Right lobe of liver (tissue), 6 donors: ENCODE results near the gene STK4. TPM values are rescaled to one million over a fixed set of nuclear protein-coding genes. Genes with fewer than 3 reads are reported as not detected.

Experiments
- ATAC-seq, 4 donors: fragments of 200-7000 bp; cut with Tn5 transposase; one replicate each; pipeline ENCODE4 v1.9.1; 2020; ENCODE audit warnings: mild to moderate bottlenecking in 4 of 4, moderate library complexity in 4 of 4
- DNase-seq, 3 donors: peaks; one replicate each; pipeline ENCODE4 v3.0.0-alpha.2; 2020
- H3K27ac ChIP-seq, 3 donors: fragments of 200-600 bp; one replicate each; pipeline ENCODE4 v1.8.0; 2022
- H3K27me3 ChIP-seq, 2 donors: fragments of 200-600 bp; one replicate each; pipeline ENCODE4 v1.8.0; 2022
- H3K36me3 ChIP-seq, 4 donors: fragments of 200-600 bp; sonication (generic) in 1 of 4; one replicate each; pipeline versions ENCODE4 v1.5.1 to v1.8.0; 2017 to 2022; ENCODE audit warnings: control low read depth in 1 of 4
- H3K4me1 ChIP-seq, 4 donors: fragments of 200-600 bp; sonication (generic) in 1 of 4; one replicate each; pipeline versions ENCODE4 v1.5.1 to v1.8.0; 2017 to 2022; ENCODE audit warnings: control low read depth in 1 of 4
- H3K4me3 ChIP-seq, 3 donors: fragments of 200-600 bp; one replicate each; pipeline ENCODE4 v1.8.0; 2022
- H3K9me3 ChIP-seq, 4 donors: fragments of 200-600 bp; sonication (generic) in 1 of 4; one replicate each; pipeline versions ENCODE4 v1.5.1 to v1.8.0; 2017 to 2022; ENCODE audit warnings: control low read depth in 1 of 4
- CTCF ChIP-seq, 4 donors: fragments of 200-600 bp in 3 of 4; fragments of 450-650 bp in 1 of 4; IDR thresholded peaks; one replicate each; pipeline versions ENCODE4 v1.5.1 to v1.8.0; 2016 to 2022; ENCODE audit warnings: antibody characterized with exemption in 4 of 4, mild to moderate bottlenecking in 2 of 4
- POLR2A ChIP-seq: fragments of 450-650 bp; IDR thresholded peaks from one replicate; pipeline ENCODE4 v1.6.1; 2017; ENCODE audit warnings: antibody characterized with exemption, mild to moderate bottlenecking
- WGBS: methylation state at CpG from one replicate; pipeline ENCODE4 v1.1.6; 2018; ENCODE audit warnings: low coverage, low lambda C conversion rate; ENCODE audit not compliant: insufficient coverage; ENCODE audit errors: missing lambda C conversion rate; 5-methylcytosine and 5-hydroxymethylcytosine counted together
- intact Hi-C, 2 donors: fragments of 100-400 bp; cut with DNase I; formaldehyde crosslinking; loops; one replicate each; pipeline versions ENCODE4 v1.11.2 to v1.14.1; 2022
- total RNA-seq, 6 experiments: library from RNA; depleted of rRNA in 2 of 6; stranded (reverse); fragments of >200 nt in 2 of 6; fragmentation: NEBNext Ultra II Directional in 3 of 6; extraction: Animal tissue kit (Norgen Biotek cat#: 25700) in 3 of 6; gene quantifications; one replicate each; pipeline versions ENCODE4 v1.1.0 to v1.2.4, GENCODE V29; 2016 to 2023
- donor health status: DM: no; HTN: yes; CAD: no.
- donor health status: DM: no; HTN: no; CAD: no.
- donor health status: DM: no; HTN: no; CAD: no.
- donor health status: DM: no; HTN: yes; CAD: no.
- donor health status: DM: no; HTN: yes; CAD: no.

Gene STK4
- total RNA-seq, 6 experiments from 2014 or later: 9.7 to 17.5 (median 13.4) TPM

- intact Hi-C loops: no loop called here
- 59% methylated on average over 7 of the region's 8 CpGs for WGBS
- no peaks in the 10 kb centered on the region for H3K9me3 ChIP-seq
- DNase-seq (no peak), ATAC-seq (no peak)
- H3K27me3 ChIP-seq: no peaks in the 10 kb centered on the region
- no peak for TF ChIP-seq CTCF (IDR thresholded peaks at IDR 0.05)
- TF ChIP-seq POLR2A: no peak
- H3K27ac ChIP-seq: no peak overlapping the region
- H3K36me3 ChIP-seq: peaks cover 0 to 21% (median 8%) of the 10 kb centered on the region in 4 donors
- H3K4me3 ChIP-seq: peak overlapping the region; percentile 85 to 91 (median 91)
- H3K4me1 ChIP-seq: peaks cover 0 to 8% (median 0%) of the 10 kb centered on the region in 4 donors
Measured at GRCh38 chr20:44959082-44959637, 7.2 kb upstream of the STK4 start.

GRCh38 chr20:44959638-44960102 is 6.6 kb upstream of the STK4 start:
- peak in 2 of 4 donors; percentile 8 for ATAC-seq
- Histone ChIP-seq H3K27ac (peak overlapping the region; percentile 21 to 58 (median 50)), H3K4me1 (peaks cover 0 to 8% (median 0%) of the 10 kb centered on the region in 4 donors), H3K36me3 (peaks cover 0 to 16% (median 6%) of the 10 kb centered on the region in 4 donors), H3K4me3 (peak overlapping the region; percentile 85 to 91 (median 91)), H3K27me3 (no peaks in the 10 kb centered on the region), H3K9me3 (no peaks in the 10 kb centered on the region)
- DNase-seq: no peak
- intact Hi-C loops: no loop called here
- no peak for TF ChIP-seq POLR2A
- TF ChIP-seq CTCF (IDR thresholded peaks at IDR 0.05): no peak
- 2% methylated on average over 10 of the region's 13 CpGs for WGBS

- Histone ChIP-seq H3K27me3 (no peaks in the 10 kb centered on the region), H3K27ac (peak within 1 kb of the TSS; percentile 21 to 58 (median 50)), H3K36me3 (peaks cover 0 to 10% (median 3%) of the 10 kb centered on the region in 4 donors), H3K4me3 (peak within 1 kb of the TSS; percentile 85 to 91 (median 91)), H3K9me3 (no peaks in the 10 kb centered on the region), H3K4me1 (peaks cover 0 to 8% (median 0%) of the 10 kb centered on the region in 4 donors)
- intact Hi-C loops: no loop called here
- WGBS: 0% methylated on average over 12 of the region's 60 CpGs
- DNase-seq (peak; percentile 97 to 98 (median 97)), ATAC-seq (peak; percentile 99 to 100 (median 99))
- TF ChIP-seq CTCF (IDR thresholded peaks at IDR 0.05): no peak
- TF ChIP-seq POLR2A: peak; percentile 90
Measured at GRCh38 chr20:44960103-44960852, 6.0 kb upstream of the STK4 start, which contains the start of gene TOMM34. TOMM34 (minus strand) TSS chr20:44960397; CDS start chr20:44960333, 64 bp downstream.

- no peak for DNase-seq
- no peak for ATAC-seq
- intact Hi-C loops: no loop called here
- Histone ChIP-seq H3K4me3 (no peak overlapping the region), H3K27ac (no peak overlapping the region), H3K4me1 (peaks cover 0 to 12% (median 0%) of the 10 kb centered on the region in 4 donors), H3K36me3 (peaks cover 0 to under 1% (median 0%) of the 10 kb centered on the region in 4 donors), H3K9me3 (no peaks in the 10 kb centered on the region), H3K27me3 (no peaks in the 10 kb centered on the region)
- WGBS: 61% methylated on average over 4 of the region's 4 CpGs
- TF ChIP-seq CTCF (IDR thresholded peaks at IDR 0.05) (no peak), POLR2A (no peak)
Measured at GRCh38 chr20:44961011-44961869, 5.1 kb upstream of the STK4 start.
